Fibroblast of lung (primary cell): Measurements from ENCODE around the gene ADAMTS14.

Source experiments
- CTCF ChIP-seq, 2 donors: IDR thresholded peaks in 1 of 2; conservative IDR thresholded peaks in 1 of 2; 1 replicate in 1 of 2; 2 replicates in 1 of 2; pipeline ENCODE4 v1.5.1; 2011 to 2012; ENCODE audit warnings: low read length in 2 of 2, control low read depth in 1 of 2, inconsistent platforms in 1 of 2, low read depth in 1 of 2, mild to moderate bottlenecking in 1 of 2
- EZH2 ChIP-seq: IDR thresholded peaks from 2 replicates; pipeline ENCODE4 v1.5.1; 2012; ENCODE audit warnings: low read length, control low read depth, mild to moderate bottlenecking; ENCODE audit errors: missing control alignments

GRCh38 chr10:70780370-70780760 is 108.1 kb downstream of the ADAMTS14 start:
- no peak for TF ChIP-seq CTCF (conservative IDR thresholded peaks at IDR 0.05 in 1 of 2, IDR thresholded peaks at IDR 0.05 in 1 of 2; ENCODE audit: low read depth in 1 of 2, low read length in 2 of 2)
- TF ChIP-seq EZH2 = no peak
